ENCODE measurements around the gene TNXB. TPM values are rescaled to one million over a fixed set of nuclear protein-coding genes. Genes with fewer than 3 reads are reported as not detected.
A peak's percentile ranks its signal among the peaks of the same experiment; 100 is the strongest.

The TNXB gene
- total RNA-seq, 2 donors from 2014 or later: 138 to 210 TPM

DNA sequence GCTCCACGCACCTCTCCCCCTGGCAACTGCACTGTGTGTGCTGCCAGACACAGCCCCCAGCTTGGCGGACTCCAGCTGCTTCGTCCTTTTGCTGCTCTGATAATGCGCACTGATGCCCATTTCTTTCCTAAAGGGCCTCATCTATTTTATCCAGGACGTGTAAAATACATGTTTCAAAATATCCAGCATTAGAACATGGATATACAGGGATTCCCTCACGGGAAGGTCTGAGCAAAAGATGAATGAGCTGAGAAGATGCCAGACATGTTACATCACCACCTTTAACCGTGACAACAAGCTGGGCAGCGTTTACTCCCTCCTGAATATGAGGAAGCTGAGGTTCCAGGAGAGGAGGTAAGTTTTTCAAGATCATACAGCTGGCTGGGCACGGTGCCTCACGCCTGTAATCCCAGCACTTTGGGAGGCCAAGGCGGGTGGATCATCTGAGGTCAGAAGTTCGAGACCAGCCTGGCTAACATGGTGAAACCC, 32.8 kb downstream of the TNXB start:
- Histone ChIP-seq H3K9me3 (no peaks in the 10 kb centered on the region), H3K27ac (peak overlapping the region; percentile 57 to 63), H3K4me1 (peaks cover 0 to 33% of the 10 kb centered on the region in 2 donors), H3K27me3 (no peaks in the 10 kb centered on the region), H3K36me3 (peaks cover 42% of the 10 kb centered on the region), H3K4me3 (no peak overlapping the region)
- DNase-seq (ENCODE audit: low spot score): peak; percentile 84
- TF ChIP-seq, protein P1, sequence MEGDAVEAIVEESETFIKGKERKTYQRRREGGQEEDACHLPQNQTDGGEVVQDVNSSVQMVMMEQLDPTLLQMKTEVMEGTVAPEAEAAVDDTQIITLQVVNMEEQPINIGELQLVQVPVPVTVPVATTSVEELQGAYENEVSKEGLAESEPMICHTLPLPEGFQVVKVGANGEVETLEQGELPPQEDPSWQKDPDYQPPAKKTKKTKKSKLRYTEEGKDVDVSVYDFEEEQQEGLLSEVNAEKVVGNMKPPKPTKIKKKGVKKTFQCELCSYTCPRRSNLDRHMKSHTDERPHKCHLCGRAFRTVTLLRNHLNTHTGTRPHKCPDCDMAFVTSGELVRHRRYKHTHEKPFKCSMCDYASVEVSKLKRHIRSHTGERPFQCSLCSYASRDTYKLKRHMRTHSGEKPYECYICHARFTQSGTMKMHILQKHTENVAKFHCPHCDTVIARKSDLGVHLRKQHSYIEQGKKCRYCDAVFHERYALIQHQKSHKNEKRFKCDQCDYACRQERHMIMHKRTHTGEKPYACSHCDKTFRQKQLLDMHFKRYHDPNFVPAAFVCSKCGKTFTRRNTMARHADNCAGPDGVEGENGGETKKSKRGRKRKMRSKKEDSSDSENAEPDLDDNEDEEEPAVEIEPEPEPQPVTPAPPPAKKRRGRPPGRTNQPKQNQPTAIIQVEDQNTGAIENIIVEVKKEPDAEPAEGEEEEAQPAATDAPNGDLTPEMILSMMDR (IDR thresholded peaks at IDR 0.05): no peak

DNA sequence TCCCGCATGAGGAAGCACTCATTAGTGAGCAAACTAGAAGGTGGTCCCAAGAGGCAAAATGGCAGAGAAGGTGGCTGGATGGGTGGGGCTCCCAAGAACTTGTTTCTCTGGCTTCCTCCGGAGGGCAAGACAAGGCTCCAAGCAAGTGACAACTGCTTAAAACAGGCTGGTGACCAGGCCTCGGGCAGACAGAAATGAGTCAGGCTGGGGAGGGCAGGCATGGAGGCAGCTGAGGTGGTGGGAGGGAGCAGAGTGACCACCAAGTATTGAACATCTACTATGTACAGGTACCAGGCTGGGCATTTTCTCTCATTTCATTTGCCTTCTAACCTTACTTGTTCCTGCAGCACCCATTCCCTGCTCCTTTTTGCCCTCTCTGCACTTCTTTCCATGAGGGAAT, 33.4 kb downstream of the TNXB start:
- no peaks in the 10 kb centered on the region for H3K9me3 ChIP-seq
- no peaks in the 10 kb centered on the region for H3K27me3 ChIP-seq
- no peak for DNase-seq (ENCODE audit: low spot score)
- H3K27ac ChIP-seq: peak overlapping the region; percentile 57 to 63
- peaks cover 0 to 32% of the 10 kb centered on the region in 2 donors for H3K4me1 ChIP-seq
- H3K4me3 ChIP-seq: no peak overlapping the region
- H3K36me3 ChIP-seq: peaks cover 36% of the 10 kb centered on the region
- TF ChIP-seq, protein P1 (IDR thresholded peaks at IDR 0.05): no peak

DNA sequence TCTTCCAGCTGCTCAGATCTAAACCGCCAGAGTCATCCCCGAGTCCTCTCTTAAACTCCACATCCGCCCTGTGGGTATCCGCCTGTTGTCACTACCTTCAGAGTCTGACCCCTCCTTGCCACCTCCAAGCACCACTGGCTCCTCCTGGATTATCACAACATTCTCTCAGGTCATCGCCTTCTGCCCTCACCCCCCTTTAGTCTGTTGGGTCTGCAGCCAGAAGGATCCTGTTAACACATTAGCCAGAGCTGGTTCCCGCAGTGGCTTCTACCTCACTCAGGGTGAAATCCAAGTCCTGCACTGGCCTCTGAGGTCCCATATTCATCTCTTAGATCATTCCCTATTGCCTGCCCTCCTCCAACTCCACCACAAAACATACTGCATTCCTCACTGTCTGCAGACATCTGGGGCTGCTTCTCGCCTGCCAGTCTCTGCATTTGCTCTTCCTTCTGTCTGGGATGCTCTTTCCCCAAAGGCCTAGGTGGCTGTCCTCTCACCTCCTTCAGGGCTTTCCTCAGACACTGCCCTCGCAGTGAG, 34.1 kb downstream of the TNXB start:
- DNase-seq (ENCODE audit: low spot score): no peak
- H3K4me3 ChIP-seq: no peak overlapping the region
- peaks cover 0 to 33% of the 10 kb centered on the region in 2 donors for H3K4me1 ChIP-seq
- H3K27ac ChIP-seq: peak overlapping the region in 1 of 2 donors; percentile 63
- TF ChIP-seq, protein P1 (IDR thresholded peaks at IDR 0.05): no peak
- no peaks in the 10 kb centered on the region for H3K9me3 ChIP-seq
- H3K36me3 ChIP-seq: peaks cover 30% of the 10 kb centered on the region
- no peaks in the 10 kb centered on the region for H3K27me3 ChIP-seq

DNA sequence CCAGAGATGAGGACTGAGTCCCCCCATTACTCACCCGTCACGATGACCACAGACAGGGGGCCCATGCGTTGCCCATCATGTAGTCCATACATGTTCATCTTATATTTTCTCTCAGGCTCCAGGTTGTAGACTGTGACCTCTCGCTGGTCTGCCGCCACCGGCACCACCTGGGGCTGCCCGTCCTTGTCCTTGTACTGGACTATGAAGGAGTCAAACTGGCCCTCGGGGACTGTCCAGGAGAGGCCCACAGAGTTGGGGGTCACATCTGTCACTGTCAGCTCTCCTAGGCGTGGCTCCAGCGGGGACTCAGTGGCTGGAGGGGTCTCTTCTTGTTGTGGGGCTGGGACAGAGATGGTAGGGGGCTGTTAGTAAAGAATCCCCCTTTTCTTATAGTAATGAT, 35.5 kb downstream of the TNXB start:
- TF ChIP-seq, protein P1 (IDR thresholded peaks at IDR 0.05): no peak
- H3K36me3 ChIP-seq: peaks cover 27% of the 10 kb centered on the region
- H3K4me1 ChIP-seq: peaks cover 0 to 33% of the 10 kb centered on the region in 2 donors

DNA sequence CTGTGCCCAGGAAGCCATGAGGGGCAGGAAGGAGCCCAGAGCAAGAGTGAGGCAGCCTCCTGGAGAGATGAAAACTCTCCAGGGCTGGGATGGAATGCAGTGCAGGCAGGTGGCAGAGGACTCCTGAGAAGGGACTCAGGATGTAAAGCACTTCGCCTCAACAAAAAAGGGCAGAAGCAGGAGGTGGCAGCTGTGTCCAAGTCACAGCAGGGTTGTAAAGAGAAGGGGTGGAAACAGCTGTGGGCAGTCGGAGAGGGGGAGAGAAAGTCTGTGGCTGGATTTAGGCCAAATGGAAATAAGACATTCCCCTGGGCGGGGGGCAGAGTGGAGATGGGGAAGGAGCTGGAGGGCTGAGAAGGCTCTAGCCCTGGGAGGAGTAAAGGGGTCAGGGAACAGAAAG, 36.0 kb downstream of the TNXB start:
- Histone ChIP-seq H3K4me1 (peaks cover 0 to 33% of the 10 kb centered on the region in 2 donors), H3K36me3 (peaks cover 31% of the 10 kb centered on the region), H3K27ac (no peak overlapping the region), H3K27me3 (no peaks in the 10 kb centered on the region), H3K9me3 (no peaks in the 10 kb centered on the region), H3K4me3 (no peak overlapping the region)
- TF ChIP-seq, protein P1 (IDR thresholded peaks at IDR 0.05): no peak
- no peak for DNase-seq (ENCODE audit: low spot score)

More for the DNA sequence above, 35.5 kb downstream of the TNXB start:
- DNase-seq (ENCODE audit: low spot score): no peak
- Histone ChIP-seq H3K9me3 (no peaks in the 10 kb centered on the region), H3K27me3 (no peaks in the 10 kb centered on the region), H3K27ac (no peak overlapping the region), H3K4me3 (no peak overlapping the region)
